HL-60 (cell line): ENCODE measurements around the gene CSNK1G2.

Source experiments
- DNase-seq, 2 experiments: peaks; one replicate each; pipeline ENCODE4 v3.0.0-alpha.2; 2010 to 2020; ENCODE audit warnings: low read depth in 1 of 2, low spot score in 1 of 2
- H3K27ac ChIP-seq: fragments of 250-450 bp; sonication (Bioruptor Pico); replicated peaks from 2 replicates; pipeline ENCODE4 v1.5.1; 2020; ENCODE audit warnings: mild to moderate bottlenecking, moderate library complexity
- H3K27me3 ChIP-seq: fragments of 250-450 bp; sonication (Bioruptor Pico); 2 replicates; pipeline ENCODE4 v1.5.1; 2021; ENCODE audit warnings: mild to moderate bottlenecking, moderate library complexity; ENCODE audit not compliant: insufficient read depth, poor library complexity, severe bottlenecking
- H3K4me3 ChIP-seq: replicated peaks from 2 replicates; pipeline ENCODE4 v1.5.1; 2011; ENCODE audit warnings: mild to moderate bottlenecking, control low read depth, low read length; ENCODE audit not compliant: insufficient read depth
- CTCF ChIP-seq: IDR thresholded peaks from one replicate; pipeline ENCODE4 v1.5.1; 2011; ENCODE audit warnings: low read length, control low read depth, inconsistent platforms; ENCODE audit not compliant: insufficient read depth
- GABPA ChIP-seq: IDR thresholded peaks from 2 replicates; pipeline ENCODE4 v1.6.1; 2012; ENCODE audit warnings: low read depth
- POLR2AphosphoS5 ChIP-seq: IDR thresholded peaks from 2 replicates; pipeline ENCODE4 v1.6.1; 2012; ENCODE audit warnings: low read depth
- REST ChIP-seq: IDR thresholded peaks from 2 replicates; pipeline ENCODE4 v1.6.1; 2012; ENCODE audit warnings: low read depth; ENCODE audit not compliant: insufficient replicate concordance
- SPI1 ChIP-seq: IDR thresholded peaks from 2 replicates; pipeline ENCODE4 v1.6.1; 2012; ENCODE audit warnings: low read depth, mild to moderate bottlenecking, borderline replicate concordance

Gene CSNK1G2

GRCh38 chr19:1945899-1946298 is 4.9 kb downstream of the CSNK1G2 start:
- Histone ChIP-seq H3K27me3 (no peaks in the 10 kb centered on the region), H3K27ac (no peak overlapping the region), H3K4me3 (no peak overlapping the region)
- peak in 1 of 2 experiments; percentile 26 for DNase-seq
- TF ChIP-seq CTCF (peak; percentile 38), POLR2AphosphoS5 (no peak)

GRCh38 chr19:1947651-1948209 is 6.8 kb downstream of the CSNK1G2 start:
- no peak overlapping the region for H3K27ac ChIP-seq
- DNase-seq, result no peak
- TF ChIP-seq SPI1 (no peak), CTCF (no peak), REST (no peak), POLR2AphosphoS5 (no peak), GABPA (no peak)
- H3K27me3 ChIP-seq, result no peaks in the 10 kb centered on the region
- H3K4me3 ChIP-seq, result no peak overlapping the region

DNA sequence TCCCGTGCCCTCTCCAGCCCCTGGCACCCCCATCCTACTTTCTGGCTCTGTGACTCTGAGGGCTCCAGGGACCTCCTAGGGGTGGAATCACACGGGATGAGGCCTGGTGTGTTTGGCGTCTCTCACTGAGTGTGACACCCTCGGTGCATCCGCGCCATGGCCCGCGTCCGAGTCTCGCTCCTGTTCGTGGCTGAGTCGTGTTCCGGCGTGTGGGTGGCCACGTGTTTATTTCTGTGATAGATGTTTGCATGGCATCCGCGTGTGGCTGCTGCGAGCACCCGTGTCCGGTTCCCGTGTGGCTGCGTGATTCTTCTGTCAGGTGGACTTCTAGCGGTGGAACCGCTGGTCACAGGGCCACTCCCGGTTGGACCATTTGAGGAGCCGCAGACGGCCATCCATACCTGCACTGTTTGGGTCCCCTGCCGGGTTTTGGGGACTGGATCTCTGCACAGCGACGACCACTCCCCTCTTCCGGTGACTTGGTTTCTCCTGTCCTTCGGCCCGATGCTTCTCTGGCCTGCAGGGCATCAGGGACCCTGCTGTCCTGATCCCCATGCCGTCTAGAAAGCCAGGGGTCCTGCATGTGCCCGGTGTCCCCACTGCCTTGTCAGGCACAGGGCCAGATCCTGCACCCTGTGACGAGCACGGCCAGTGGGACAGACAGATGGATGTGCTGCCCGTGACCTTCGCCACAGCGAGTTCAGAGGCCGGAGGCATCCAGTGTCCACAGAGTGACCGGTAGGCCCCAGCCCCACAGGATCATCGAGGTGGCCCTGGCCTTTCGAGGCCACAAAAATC is 8.5 kb downstream of the CSNK1G2 start:
- DNase-seq, result no peak
- Histone ChIP-seq H3K27me3 (no peaks in the 10 kb centered on the region), H3K4me3 (no peak overlapping the region), H3K27ac (no peak overlapping the region)
- no peak for TF ChIP-seq POLR2AphosphoS5
- TF ChIP-seq REST, result no peak
- TF ChIP-seq CTCF, result no peak
- no peak for TF ChIP-seq GABPA
- TF ChIP-seq SPI1, result no peak
